SW480 (cell line): ENCODE measurements around the gene RHOB.
"Not testable (repeated sequence)": the region's sequence is repeated elsewhere in the genome, so short reads cannot be mapped to it uniquely, and the experiment has no call there.

ENCODE experiments used
- DNase-seq: peaks from one replicate; pipeline ENCODE4 v3.0.0-alpha.2; 2016; ENCODE audit warnings: low spot score

Gene RHOB

DNA sequence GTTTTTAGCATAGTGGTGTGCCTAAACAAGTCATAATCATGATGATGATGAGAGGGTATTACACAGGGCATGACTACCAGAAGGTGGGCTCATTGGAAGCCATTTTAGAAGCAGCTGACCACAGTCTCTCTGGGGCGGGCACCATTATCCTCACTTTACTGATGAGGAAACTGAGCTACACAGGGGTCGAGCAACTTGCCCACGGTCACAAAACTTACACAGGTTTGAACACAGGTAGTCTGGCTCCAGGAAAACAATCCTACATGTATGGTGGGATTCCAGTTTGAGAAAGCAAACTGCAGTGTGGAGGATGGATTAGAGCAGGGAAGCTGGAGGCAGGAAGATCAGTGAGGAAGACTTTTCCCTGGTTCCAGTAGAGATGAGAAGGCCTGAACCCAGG is 6.2 kb downstream of the RHOB start:
- DNase-seq = no peak

GRCh38 chr2:20454036-20454981 is 7.4 kb downstream of the RHOB start:
- no peak for DNase-seq

- no peak for DNase-seq
Observed at GRCh38 chr2:20455076-20455587, 8.3 kb downstream of the RHOB start.

DNA sequence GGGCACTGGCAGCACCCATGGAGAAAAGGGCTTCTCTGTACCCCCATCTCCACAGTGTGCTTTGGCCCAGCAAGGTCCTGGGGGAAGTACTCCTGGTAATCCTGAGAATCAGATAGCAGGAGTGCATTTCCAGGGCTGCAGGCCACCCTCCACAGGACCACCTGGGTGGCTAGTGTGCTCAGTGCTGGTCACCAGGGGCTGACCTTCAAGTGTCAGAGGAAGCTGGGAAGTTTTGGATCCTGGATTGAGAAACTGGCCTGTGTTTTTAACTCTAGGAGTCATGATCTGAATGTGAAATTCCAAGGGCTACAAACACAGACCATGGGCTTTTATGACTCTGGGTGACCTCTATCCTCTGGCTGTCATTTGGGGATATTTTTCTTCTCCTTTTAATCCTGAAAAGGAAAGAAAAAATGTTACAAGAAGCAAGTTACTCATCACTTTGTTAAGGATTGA is 9.3 kb downstream of the RHOB start:
- DNase-seq = no peak

- DNase-seq = no peak
Observed at GRCh38 chr2:20456636-20457426, 10.0 kb downstream of the RHOB start.

- no peak for DNase-seq
Observed at GRCh38 chr2:20457661-20458630, 11.1 kb downstream of the RHOB start.

DNA sequence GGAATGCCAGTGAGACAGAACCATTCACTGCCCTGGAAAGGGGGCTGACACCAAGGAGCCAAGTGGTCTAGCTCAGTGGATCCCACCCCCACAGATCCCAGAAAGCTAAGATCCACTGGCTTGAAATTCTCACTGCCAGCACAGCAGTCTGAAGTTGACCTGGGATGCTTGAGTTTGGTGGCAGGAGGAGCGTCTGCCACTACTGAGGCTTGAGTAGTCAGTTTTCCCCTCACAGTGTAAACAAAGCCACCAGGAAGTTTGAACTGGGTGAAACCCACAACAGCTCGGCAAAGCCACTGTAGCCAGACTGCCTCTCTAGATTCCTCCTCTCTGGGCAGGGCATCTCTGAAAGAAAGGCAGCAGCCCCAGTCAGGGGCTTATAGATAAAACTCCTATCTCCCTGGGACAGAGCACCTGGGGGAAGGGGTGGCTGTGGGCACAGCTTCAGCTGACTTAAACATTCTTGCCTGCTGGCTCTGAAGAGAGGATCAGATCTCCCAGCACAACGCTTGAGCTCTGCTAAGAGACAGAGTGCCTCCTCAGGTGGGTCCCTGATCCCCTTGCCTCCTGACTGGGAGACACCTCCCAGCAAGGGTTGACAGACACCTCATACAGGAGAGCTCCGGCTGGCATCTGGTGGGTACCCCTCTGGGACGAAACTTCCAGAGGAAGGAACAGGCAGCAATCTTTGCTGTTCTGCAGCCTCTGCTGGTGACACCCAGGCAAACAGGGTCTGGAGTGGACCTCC is 12.0 kb downstream of the RHOB start:
- DNase-seq = not testable (repeated sequence)

- no peak for DNase-seq
Observed at GRCh38 chr2:20465716-20466394, 19.0 kb downstream of the RHOB start.

- DNase-seq = no peak
Observed at GRCh38 chr2:20467789-20468548, 21.1 kb downstream of the RHOB start.

DNA sequence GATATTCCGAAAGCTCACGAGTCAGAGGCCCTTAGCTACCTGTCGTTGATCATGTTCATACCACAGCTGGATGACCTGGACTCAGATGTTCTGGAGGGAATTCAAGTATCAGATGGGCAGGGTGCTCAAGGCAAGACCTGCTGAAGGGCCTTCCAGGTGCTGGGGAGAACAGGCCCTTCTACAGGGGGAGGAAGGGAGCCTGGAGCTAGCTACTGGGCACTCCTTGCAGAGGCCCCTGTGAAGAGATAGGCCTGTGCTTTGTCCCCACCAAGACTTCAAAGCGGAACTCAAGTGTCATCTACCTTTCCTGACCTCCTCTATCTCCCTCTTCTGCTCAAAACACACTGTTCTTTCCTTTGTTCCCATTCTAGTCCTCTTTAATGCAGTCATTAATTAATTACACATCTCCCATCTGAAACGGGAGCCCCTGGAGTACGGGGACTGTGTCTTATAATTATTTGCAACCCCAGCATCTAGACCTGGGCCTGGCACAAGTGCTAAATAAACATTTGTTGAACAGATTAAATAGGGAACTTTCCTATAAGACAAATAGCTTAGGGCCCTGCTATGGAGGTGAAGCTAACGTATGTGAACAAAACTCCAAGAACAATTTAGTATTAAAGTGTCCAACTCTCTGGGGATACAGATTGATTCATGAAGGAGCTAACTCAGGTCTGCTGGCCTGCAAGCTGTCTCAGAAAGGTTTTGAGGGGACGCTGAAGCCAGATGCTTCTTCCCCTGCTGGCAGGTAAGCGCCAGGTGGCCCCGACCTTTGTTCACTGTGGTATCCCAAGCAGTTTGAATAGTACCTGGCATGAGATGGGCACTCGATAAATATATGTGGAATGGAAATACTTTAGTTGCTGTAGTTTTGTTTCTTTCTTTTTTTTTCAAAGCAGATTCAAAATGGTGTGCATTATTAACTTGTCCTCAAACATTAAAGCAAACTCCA is 22.0 kb downstream of the RHOB start:
- DNase-seq = no peak

DNA sequence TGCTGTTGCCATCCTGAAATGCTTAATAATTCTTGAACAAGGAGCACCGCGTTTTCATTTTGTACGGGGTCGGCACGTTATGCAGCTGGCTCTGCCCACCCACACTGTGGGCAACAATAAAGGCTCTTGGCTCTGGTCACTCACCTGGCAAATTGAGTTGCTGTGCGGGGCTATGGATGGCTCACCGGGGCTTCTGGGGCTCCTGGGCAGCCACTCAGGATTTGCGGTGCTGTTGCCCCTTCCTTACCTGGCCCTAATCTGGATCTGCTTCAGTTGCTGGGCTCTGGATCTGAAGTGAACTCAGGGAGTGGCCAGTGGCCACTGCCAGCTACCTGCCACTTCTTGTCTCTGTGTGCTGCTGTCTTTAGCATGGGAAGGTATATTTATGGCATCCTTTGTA is 22.7 kb downstream of the RHOB start:
- DNase-seq = no peak

DNA sequence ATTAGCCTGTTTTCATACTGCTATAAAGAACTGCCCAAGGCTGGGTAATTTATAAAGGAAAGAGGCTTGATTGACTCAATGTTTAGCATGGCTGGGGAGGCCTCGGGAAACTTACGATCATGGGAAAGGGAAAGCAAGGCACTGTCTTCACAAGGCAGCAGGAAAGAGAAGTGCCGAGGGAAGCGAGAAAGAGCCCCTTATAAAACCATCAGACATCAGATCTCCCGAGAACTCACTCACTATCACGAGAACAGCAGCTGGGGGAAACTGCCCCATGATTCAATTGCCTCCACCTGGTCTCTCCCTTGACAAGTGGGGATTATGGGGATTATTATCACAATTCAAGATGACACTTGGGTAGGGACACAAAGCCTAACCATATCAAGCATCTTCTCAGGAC is 23.3 kb downstream of the RHOB start:
- DNase-seq = no peak

DNA sequence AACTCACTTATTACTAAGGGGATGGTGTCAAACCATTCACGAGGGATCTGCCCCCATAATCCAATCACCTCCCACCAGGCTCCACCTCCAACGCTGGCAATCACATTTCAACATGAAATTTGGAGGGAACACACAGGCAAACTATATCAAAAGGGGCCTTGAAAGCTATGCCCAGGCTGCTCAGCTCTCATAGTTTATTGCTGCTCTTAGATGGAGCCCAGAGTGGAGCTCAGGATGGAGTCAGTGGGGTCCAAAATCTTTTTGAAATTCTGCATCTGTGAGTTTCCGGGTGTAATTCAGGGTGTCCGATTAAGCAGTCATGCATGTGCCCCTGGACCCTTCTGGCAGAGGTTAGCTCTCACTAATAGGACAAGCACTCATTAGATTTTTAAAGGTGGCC is 24.3 kb downstream of the RHOB start:
- no peak for DNase-seq

DNA sequence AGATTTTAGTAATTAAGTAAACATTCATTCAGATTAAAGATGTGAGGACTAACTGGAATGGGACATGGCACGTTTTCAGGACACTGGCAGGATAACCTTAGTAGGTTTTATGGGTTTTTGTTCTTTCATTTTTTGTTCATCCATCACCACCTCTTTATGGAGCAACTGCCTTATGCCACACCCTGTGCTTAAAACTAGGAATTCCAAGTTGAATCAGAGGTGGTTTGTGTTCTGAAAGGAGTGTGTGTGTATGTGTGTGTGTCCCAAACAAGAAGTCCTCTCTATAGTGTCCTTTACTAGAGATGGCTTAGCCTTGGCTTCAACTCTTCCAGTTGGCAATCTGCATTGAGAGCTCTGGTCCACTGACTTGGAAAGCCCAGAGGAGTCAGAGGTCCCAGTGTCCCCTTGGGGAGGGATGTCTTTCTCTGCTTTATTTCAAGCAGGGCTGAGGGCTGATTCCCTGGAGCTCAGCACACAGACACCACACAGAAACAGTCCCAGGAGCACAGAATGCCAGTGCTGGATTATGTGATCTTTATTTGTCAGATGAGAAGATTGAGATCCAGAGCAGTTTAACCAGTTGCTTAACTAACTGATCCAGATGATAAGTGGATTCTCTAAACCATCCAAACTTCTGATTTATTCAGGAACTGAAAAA is 25.2 kb downstream of the RHOB start:
- DNase-seq = peak; percentile 56

DNA sequence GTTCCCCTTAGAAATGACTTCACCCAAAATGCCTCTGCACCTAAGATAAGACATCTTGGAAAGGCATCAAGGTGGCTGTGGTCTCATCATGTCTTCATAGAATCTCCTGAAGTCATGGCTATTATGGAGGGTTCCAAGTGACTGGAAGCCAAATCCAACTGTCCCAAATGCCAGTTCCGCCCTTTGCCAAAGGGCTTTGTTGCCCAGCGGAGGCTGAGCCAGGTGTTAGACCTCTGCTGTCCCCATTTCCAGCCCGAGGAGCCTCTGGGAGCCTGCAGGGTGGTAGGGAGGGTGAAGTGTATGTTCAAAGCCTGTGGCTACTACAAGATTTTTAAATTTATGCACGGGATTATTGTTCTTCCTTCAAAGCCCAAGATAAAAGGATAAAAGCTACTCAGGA is 25.7 kb downstream of the RHOB start:
- peak; percentile 41 for DNase-seq

DNA sequence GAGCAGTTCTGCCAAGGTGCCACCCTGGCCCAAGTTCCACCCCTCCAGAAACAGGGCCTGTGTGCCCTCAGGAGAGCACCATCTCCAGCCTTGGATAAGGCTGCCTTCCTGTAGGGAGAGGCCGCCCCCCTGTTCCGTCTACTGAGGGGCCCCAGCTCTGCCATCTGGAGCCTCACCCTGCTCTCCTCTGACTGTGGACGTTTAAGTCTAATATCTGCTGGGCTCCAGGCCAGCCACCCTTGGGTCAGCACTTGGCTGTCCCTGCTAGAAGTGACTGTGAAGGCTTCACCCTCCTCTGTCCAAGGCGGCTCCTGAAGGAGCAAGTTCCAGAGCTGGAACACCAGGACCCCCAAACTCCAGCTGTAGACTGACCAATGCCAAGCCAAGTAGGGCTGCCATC is 26.3 kb downstream of the RHOB start:
- DNase-seq = no peak

DNA sequence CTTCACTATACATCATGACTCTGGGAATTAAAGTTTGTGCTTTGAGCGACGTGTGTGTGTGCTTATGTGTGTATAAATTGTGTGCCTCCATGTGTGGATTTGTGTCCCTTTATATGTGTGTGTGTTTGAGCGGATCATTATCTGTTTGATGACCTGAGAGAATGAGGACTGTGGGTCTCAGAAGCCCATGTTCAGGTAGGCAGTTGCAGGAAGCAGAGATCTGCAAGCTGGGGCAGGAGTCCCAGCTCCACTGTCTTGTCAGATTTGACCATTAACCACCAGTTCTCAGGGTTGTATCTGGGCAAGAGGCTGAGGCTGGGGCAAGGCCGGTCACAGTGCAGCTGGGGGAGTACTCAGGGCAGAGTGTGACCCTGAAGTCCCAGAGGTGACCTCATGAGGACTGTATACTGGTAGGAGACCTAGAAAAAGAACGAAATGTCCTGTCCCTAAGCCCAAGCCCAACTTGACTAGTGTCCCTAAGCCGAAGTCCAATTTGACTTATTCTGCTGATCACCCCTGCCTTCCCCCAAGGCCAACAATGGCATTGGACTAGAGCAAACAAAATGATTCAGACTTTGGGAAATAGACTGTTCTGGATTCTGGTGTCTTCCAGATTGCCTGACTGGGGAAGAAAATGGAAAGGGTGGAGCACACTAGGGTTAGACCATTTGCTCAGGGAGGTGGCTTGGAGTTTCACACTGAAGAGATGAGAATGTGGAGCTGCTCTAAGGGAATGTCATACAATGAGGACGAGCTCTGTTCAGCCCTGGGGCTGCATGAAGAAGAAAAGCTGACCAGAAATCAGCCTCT is 28.1 kb downstream of the RHOB start:
- no peak for DNase-seq
